Keratinocyte (primary cell): ENCODE results near the gene TGM5. TPM values are rescaled to one million over a fixed set of nuclear protein-coding genes. Genes with fewer than 3 reads are reported as not detected.
A peak's percentile ranks its signal among the peaks of the same experiment; 100 is the strongest.

Experiments used
- DNase-seq: peaks from one replicate; pipeline ENCODE4 v3.0.0-alpha.2; 2011; ENCODE audit warnings: low read depth, missing footprints, low spot score
- FAIRE-seq: peaks from 2 replicates; lab custom pipeline; 2011; peaks lifted over from hg19 to GRCh38; lab: Jason Lieb, UNC
- H2AFZ ChIP-seq: 2 replicates; pipeline ENCODE4 v1.6.0; 2012; ENCODE audit warnings: low read length, control low read depth, inconsistent platforms; ENCODE audit not compliant: control insufficient read depth
- H3K27ac ChIP-seq: 2 replicates; pipeline ENCODE4 v1.5.1; 2011; ENCODE audit warnings: low read length; ENCODE audit not compliant: control insufficient read depth, insufficient read depth
- H3K27me3 ChIP-seq: 3 replicates; pipeline ENCODE4 v1.6.0; 2011; ENCODE audit warnings: low read length; ENCODE audit not compliant: control insufficient read depth, insufficient read depth; ENCODE audit errors: extremely low read depth
- H3K36me3 ChIP-seq, 2 experiments: 2 replicates in 1 of 2; 3 replicates in 1 of 2; pipeline ENCODE4 v1.5.1; 2011; ENCODE audit warnings: low read length in 2 of 2, mild to moderate bottlenecking in 1 of 2; ENCODE audit not compliant: control insufficient read depth in 2 of 2, insufficient read depth in 2 of 2; ENCODE audit errors: extremely low read depth in 1 of 2
- H3K4me1 ChIP-seq: 3 replicates; pipeline ENCODE4 v1.5.1; 2011; ENCODE audit warnings: low read length; ENCODE audit not compliant: control insufficient read depth, insufficient read depth; ENCODE audit errors: extremely low read depth
- H3K4me2 ChIP-seq: 3 replicates; pipeline ENCODE4 v1.6.0; 2011; ENCODE audit warnings: low read depth, low read length; ENCODE audit not compliant: control insufficient read depth, insufficient read depth; ENCODE audit errors: extremely low read depth
- H3K4me3 ChIP-seq, 3 experiments: fragments of 200-600 bp in 1 of 3; sonication (generic) in 1 of 3; 2 replicates in 2 of 3; 3 replicates in 1 of 3; pipeline ENCODE4 v1.5.1; 2011 to 2016; ENCODE audit warnings: low read length in 3 of 3, mild to moderate bottlenecking in 3 of 3, control low read depth in 2 of 3, inconsistent platforms in 1 of 3, low read depth in 1 of 3, mixed read lengths in 1 of 3, mixed run types in 1 of 3, moderate library complexity in 1 of 3; ENCODE audit not compliant: control insufficient read depth in 2 of 3, insufficient read depth in 2 of 3; ENCODE audit errors: extremely low read depth in 1 of 3
- H3K79me2 ChIP-seq: 2 replicates; pipeline ENCODE4 v1.6.0; 2012; ENCODE audit warnings: low read length; ENCODE audit not compliant: control insufficient read depth, insufficient read depth
- H3K9ac ChIP-seq: 3 replicates; pipeline ENCODE4 v1.6.0; 2011; ENCODE audit warnings: low read length; ENCODE audit not compliant: control insufficient read depth, insufficient read depth; ENCODE audit errors: extremely low read depth
- H3K9me1 ChIP-seq: 3 replicates; pipeline ENCODE4 v1.6.0; 2011; ENCODE audit warnings: low read length; ENCODE audit not compliant: control insufficient read depth, insufficient read depth; ENCODE audit errors: extremely low read depth
- H3K9me3 ChIP-seq: 2 replicates; pipeline ENCODE4 v1.5.1; 2012; ENCODE audit warnings: low read depth, low read length; ENCODE audit not compliant: control insufficient read depth
- H4K20me1 ChIP-seq: 3 replicates; pipeline ENCODE4 v1.6.0; 2011; ENCODE audit warnings: low read length; ENCODE audit not compliant: control insufficient read depth, insufficient read depth; ENCODE audit errors: extremely low read depth
- CTCF ChIP-seq, 3 experiments: IDR thresholded peaks in 1 of 3; conservative IDR thresholded peaks in 1 of 3; optimal IDR thresholded peaks in 1 of 3; 2 replicates in 2 of 3; 3 replicates in 1 of 3; pipeline versions ENCODE3 to v1.5.1; 2011; ENCODE audit warnings: low read length in 3 of 3, mild to moderate bottlenecking in 3 of 3, moderate library complexity in 2 of 3, control low read depth in 1 of 3, inconsistent platforms in 1 of 3; ENCODE audit not compliant: insufficient read depth in 2 of 3; ENCODE audit errors: extremely low read depth in 1 of 3
- EZH2 ChIP-seq: IDR thresholded peaks from one replicate; pipeline ENCODE4 v1.6.1; 2012; ENCODE audit warnings: inconsistent platforms, mild to moderate bottlenecking, low read length, moderate library complexity
- dilution Hi-C: fragments of 300-500 bp; cut with MboI; formaldehyde crosslinking; loops from one replicate; pipeline ENCODE4 v1.7.0; 2020; ENCODE audit warnings: low sequenced_read_pairs; ENCODE audit not compliant: extremely low pct_ligation_motif_present
- polyA plus RNA-seq, 5 experiments: library from polyadenylated mRNA; depleted of rRNA in 3 of 5; stranded (reverse) in 3 of 5; stranded (forward) in 1 of 5; unstranded in 1 of 5; fragments of >200 nt; gene quantifications; 1 replicate in 1 of 5; 2 replicates in 3 of 5; 3 replicates in 1 of 5; pipeline versions ENCODE4 v1.2.1 to v1.2.3, GENCODE V29; 2011 to 2012; ENCODE audit warnings: missing spikeins in 2 of 5, low read depth in 1 of 5, low replicate concordance in 1 of 5

The TGM5 gene
- polyA plus RNA-seq, 1 donor (not counting 4 experiments of a cell fraction or from before 2014, with no cell fraction given): not detected

GRCh38 chr15:43225201-43225949 is 41.4 kb downstream of the TGM5 start:
- no peaks in the 10 kb centered on the region for H4K20me1 ChIP-seq
- H3K79me2 ChIP-seq: no peaks in the 10 kb centered on the region
- H3K9me1 ChIP-seq: no peaks in the 10 kb centered on the region
- no peak overlapping the region for H3K27ac ChIP-seq
- DNase-seq (peak; percentile 4), FAIRE-seq (peak; percentile 92)
- H2AFZ ChIP-seq: no peak overlapping the region
- no peak overlapping the region for H3K9ac ChIP-seq
- TF ChIP-seq EZH2: no peak
- TF ChIP-seq CTCF (optimal IDR thresholded peaks at IDR 0.05 in 1 of 3, IDR thresholded peaks at IDR 0.05 in 1 of 3, conservative IDR thresholded peaks at IDR 0.05 in 1 of 3; ENCODE audit: extremely low read depth in 1 of 3, insufficient read depth in 2 of 3, low read length in 3 of 3): peak; percentile 80 to 86 (median 83)
- H3K9me3 ChIP-seq: no peaks in the 10 kb centered on the region
- dilution Hi-C loops: no loop called here
- no peak overlapping the region for H3K4me2 ChIP-seq
- H3K4me3 ChIP-seq: no peak overlapping the region
- no peaks in the 10 kb centered on the region for H3K27me3 ChIP-seq
- no peaks in the 10 kb centered on the region for H3K4me1 ChIP-seq
- no peaks in the 10 kb centered on the region for H3K36me3 ChIP-seq

- Histone ChIP-seq H3K36me3 (no peaks in the 10 kb centered on the region), H3K4me3 (no peak overlapping the region), H3K79me2 (no peaks in the 10 kb centered on the region), H4K20me1 (no peaks in the 10 kb centered on the region), H3K9me1 (no peaks in the 10 kb centered on the region), H3K9ac (no peak overlapping the region), H3K4me1 (peaks cover 8% of the 10 kb centered on the region), H3K27me3 (no peaks in the 10 kb centered on the region), H3K27ac (no peak overlapping the region), H3K9me3 (no peaks in the 10 kb centered on the region), H2AFZ (no peak overlapping the region), H3K4me2 (no peak overlapping the region)
- DNase-seq (no peak), FAIRE-seq (no peak)
- dilution Hi-C loops: no loop called here
- TF ChIP-seq CTCF (optimal IDR thresholded peaks at IDR 0.05 in 1 of 3, IDR thresholded peaks at IDR 0.05 in 1 of 3, conservative IDR thresholded peaks at IDR 0.05 in 1 of 3; ENCODE audit: extremely low read depth in 1 of 3, insufficient read depth in 2 of 3, low read length in 3 of 3) (no peak), EZH2 (no peak)
These were observed 45.3 kb downstream of the TGM5 start for GRCh38 chr15:43221422-43221821.
